GF-D8 (cell line): Measurements from ENCODE around the gene PDXK.

Source experiments
- DNase-seq: peaks from one replicate; lab custom pipeline; 2025; lab: John Stamatoyannopoulos, UW

PDXK gene

DNA sequence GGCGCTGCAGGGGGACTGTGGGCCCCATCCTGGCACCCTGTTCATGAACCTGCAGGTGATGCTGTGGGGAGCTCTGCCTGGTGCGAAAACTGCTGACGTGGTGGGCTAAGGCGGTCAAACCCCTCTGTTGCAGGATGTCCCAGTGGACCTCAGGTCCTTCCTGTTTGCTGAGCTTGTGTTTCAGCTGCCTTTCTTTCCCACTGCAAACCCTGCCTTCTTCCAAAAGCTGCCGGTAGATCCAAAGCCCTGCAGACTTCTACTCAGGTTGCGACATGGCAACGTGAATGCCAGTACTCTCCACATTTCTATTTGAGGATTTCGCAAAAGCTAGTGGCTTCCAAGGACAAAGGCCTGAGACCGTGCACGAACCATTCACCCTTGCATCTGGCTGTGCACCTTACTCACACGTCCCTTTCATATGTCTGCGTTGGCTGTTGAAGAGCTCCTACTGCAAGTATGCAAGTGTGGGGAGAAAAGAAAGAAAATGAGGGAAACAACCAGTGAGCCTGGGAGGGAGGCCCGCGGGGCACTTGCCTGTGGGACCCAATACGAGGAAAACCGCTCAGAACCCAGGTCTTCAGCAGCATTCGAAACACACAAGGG is 64.3 kb downstream of the PDXK start:
- DNase-seq, result no peak

DNA sequence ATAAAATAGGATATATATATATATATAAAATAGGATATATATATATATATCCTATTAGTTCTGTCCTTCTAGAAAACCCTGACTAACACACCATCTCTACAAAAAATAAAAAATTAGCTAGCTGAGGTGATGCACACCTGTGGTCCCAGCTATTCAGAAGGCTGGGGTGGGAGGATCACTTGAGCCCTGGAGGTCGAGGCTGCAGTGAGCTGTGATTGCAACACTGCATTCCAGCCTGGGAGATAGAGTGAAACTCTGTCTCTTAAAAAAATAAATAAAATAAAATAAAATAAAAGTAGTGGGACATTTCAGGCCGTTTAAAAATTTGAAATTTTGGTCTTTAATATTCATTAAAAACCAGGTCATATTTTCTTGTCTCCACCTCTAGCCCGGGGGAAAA is 66.2 kb downstream of the PDXK start:
- DNase-seq, result no peak

DNA sequence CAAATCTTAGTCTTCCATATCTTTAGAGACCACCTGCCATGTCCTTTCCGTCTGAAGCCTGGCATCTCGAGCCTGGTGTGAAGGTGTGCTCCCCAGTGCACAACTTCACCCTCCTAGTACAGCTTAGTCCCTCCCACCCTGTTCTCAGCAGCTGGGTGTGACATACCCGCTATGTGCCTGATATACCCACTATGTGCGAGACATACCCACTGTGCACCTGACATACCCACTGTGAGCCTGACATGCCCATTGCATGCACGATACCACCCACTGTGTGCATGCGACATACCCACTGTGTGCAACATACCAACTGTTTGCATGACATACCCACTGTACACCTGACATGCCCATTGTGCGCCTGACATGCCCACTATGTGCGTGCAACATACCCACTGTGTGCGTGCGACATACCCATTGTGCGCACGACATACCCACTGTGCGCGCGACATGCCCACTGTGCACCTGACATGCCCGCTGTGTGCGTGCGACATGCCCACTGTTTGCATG is 67.4 kb downstream of the PDXK start:
- DNase-seq, result no peak

DNA sequence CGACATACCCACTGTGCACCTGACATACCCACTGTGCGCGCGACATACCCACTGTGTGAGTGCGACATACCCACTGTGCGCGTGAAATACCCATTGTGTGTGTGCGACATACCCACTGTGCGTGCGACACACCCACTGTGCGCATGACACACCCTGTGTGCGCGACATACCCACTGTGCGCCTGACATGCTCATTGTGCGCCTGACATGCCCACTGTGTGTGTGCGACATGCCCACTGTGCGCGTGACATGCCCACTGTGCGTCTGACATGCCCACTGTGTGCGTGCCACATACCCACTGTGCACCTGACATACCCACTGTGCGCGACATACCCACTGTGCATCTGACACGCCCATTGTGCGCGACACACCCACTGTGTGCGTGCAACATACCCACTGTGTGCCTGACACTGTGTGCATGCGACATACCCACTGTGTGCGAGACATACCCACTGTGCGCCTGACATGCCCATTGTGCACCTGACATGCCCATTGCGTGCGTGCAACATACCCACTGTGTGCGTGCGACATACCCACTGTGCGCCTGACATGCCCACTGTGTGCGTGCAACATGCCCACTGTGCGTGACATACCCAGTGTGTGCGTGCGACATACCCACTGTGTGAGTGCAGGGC is 68.0 kb downstream of the PDXK start:
- no peak for DNase-seq

GRCh38 chr21:43789276-43790009 is 70.5 kb downstream of the PDXK start, which contains the start of gene RRP1:
Gene RRP1 (plus strand): TSS chr21:43789577. CDS start chr21:43789630, 53 bp downstream.
- peak; percentile 79 for DNase-seq

- no peak for DNase-seq
Measured at GRCh38 chr21:43790010-43790524, 71.1 kb downstream of the PDXK start.

DNA sequence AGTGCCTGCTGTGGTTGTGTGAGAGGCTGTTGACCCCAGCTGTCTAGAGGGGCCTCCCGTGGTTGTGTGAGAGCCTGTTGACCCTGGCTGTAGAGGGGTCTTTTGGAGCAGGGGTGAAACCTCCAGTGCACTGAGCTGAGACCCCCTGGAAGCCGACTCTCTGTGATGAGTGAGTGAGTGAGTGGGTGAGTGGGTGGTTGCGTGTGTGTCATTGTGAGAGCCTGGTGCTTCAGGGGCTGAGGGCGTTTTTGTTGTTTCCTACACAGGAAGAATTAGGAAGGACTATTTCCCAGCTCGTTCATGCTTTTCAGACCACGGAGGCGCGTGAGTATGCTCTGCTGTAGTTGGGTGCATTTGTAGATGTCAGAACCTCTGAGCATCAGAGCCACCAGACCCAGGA is 73.5 kb downstream of the PDXK start:
- no peak for DNase-seq

DNA sequence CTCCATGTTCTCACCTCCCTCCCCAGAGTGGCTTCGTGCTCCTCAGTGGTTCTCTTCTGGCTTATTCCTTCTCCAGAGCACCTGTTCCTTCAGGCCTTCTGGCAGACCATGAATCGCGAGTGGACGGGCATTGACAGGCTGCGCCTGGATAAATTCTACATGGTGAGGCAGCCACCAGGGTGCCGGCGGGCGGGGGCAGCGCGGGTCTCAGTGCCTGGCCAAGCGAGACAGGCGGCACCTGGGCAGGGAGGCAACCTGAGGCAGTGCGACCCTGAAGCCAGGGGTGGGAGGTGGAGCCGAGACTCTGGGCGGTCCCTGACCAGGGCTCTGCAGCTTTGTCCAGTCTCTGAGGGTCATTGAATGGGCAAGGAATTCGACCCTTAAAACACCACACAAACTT is 74.3 kb downstream of the PDXK start:
- DNase-seq, result no peak

GRCh38 chr21:43794311-43794710 is 75.4 kb downstream of the PDXK start:
- no peak for DNase-seq

- no peak for DNase-seq
Measured at GRCh38 chr21:43794857-43795256, 75.9 kb downstream of the PDXK start.

DNA sequence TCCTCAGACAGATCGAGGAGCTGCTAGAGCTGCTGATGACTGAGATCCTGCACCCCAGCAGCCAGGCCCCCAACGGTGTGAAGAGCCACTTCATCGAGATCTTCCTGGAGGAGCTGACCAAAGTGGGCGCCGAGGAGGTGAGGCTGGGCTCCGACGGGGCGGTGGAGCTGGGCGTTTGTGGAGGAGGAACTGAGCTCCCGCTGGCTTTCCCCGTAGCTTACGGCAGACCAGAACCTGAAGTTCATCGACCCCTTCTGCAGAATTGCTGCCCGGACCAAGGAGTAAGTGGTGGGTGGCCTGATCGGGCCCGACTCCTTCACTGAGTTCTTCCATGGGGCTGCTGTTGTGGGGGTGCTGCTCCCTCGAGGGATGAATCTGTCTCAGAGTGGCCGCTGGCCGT is 78.5 kb downstream of the PDXK start:
- DNase-seq, result no peak

- no peak for DNase-seq
Measured at GRCh38 chr21:43797925-43798715, 79.2 kb downstream of the PDXK start.

GRCh38 chr21:43799301-43799840 is 80.4 kb downstream of the PDXK start:
- DNase-seq, result no peak

DNA sequence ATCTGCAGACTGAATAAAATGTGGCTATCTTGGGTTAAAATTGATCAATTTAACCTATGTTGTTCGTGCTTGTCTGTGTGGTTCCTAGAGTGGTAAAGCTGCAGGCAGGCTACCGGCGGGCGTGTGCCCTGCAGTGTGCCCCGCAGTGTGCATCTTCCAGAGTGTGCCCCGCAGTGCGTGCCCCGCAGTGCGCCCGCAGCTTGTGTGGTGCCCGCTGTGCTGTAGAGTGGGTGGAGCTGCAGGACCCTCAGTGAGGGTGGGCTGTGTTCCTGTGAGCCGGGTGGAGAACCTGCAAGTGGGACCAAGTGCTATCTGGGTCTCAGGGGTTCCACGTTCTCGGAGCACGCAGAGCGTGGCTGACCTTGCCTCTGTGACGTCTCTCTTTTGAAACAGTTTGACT is 81.2 kb downstream of the PDXK start:
- DNase-seq, result no peak

- DNase-seq, result no peak
Measured at GRCh38 chr21:43800566-43800965, 81.6 kb downstream of the PDXK start.

GRCh38 chr21:43801006-43801783 is 82.3 kb downstream of the PDXK start:
- no peak for DNase-seq

- DNase-seq, result no peak
Measured at GRCh38 chr21:43802713-43803313, 83.9 kb downstream of the PDXK start.

DNA sequence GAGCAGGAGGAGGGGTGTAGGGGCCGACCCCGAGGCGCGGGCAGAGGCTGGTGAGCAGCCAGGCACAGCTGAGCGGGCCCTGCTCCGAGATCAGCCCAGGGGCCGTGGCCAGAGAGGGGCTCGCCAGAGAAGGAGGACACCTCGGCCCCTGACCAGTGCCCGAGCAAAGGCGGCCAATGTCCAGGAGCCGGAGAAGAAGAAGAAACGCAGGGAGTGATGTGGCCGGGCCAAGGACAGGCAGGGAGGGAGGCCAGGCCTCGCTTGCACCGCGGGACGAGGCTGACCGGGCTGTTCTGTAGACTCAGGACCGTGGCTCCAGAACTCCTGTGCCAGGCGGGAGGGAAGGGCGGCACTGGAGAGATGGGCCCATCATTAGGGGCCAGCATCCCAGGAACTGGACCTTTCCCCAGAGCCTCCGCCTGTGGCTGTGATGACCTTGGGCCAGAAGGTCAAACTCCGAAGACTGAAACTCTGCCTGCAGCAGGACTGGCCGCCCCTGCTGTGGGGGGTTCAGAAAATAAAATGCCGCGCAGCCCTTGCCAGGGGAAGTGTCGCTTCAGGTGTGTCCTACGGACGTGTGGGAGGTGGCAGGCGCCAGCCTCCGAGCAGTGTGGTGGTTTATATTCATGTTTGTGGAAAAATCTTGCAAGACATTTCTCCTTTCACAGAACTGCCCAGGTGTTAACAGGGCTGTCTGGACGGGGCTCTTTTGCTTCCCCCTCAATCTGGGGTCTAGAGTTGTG is 84.8 kb downstream of the PDXK start:
- DNase-seq, result no peak

- peak; percentile 82 for DNase-seq
Measured at GRCh38 chr21:43805275-43805800, 86.4 kb downstream of the PDXK start.
